ENCODE measurements around the gene NR3C2. TPM values are rescaled to one million over a fixed set of nuclear protein-coding genes. Genes with fewer than 3 reads are reported as not detected.

Gene NR3C2
- total RNA-seq, 1 experiment from 2014 or later, result 1.6 TPM

DNA sequence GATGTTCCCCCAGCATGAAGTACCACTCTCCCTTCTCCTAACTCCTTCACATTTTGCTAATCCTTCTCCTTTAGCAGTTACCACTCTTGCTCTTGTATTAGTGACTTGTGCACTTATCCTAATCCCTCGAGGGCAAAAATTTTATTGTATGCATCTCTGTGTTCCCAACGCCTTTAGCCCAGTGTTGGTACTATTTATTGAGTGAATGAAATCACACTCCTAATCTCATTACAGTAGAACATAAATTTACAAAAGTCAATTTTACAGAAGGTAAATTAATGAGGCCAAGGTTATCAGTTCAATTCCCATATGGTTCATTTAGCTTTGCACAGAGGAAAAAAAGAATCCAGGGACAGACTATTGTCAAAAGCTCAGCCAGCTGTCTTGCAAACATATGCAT, 178.4 kb downstream of the NR3C2 start:
- no peak for DNase-seq (ENCODE audit: low spot score)
- Histone ChIP-seq H3K4me3 (ENCODE audit: low read depth, low read length, poor library complexity, severe bottlenecking) (no peak overlapping the region), H3K9me3 (ENCODE audit: low read depth, low read length, poor library complexity, severe bottlenecking) (no peaks in the 10 kb centered on the region), H3K36me3 (ENCODE audit: insufficient read depth, low read length, poor library complexity, severe bottlenecking) (no peaks in the 10 kb centered on the region), H3K27me3 (replicated peaks; ENCODE audit: insufficient read depth, low read depth, low read length, poor library complexity) (no peaks in the 10 kb centered on the region), H3K4me1 (ENCODE audit: insufficient read depth, low read length, poor library complexity, severe bottlenecking) (no peaks in the 10 kb centered on the region), H3K27ac (ENCODE audit: low read depth, low read length, poor library complexity, severe bottlenecking) (no peak overlapping the region)
- BruUV-seq (replicated peaks), result no TSS peak
- ChIA-PET CTCF (no interaction called here), POLR2A (ENCODE audit: low non-redundant PET) (no interaction called here)
- no peak for TF ChIP-seq EZH2 (IDR thresholded peaks at IDR 0.05; ENCODE audit: borderline replicate concordance, low read depth, low read length, poor library complexity, severe bottlenecking)
- TF ChIP-seq, protein P1, sequence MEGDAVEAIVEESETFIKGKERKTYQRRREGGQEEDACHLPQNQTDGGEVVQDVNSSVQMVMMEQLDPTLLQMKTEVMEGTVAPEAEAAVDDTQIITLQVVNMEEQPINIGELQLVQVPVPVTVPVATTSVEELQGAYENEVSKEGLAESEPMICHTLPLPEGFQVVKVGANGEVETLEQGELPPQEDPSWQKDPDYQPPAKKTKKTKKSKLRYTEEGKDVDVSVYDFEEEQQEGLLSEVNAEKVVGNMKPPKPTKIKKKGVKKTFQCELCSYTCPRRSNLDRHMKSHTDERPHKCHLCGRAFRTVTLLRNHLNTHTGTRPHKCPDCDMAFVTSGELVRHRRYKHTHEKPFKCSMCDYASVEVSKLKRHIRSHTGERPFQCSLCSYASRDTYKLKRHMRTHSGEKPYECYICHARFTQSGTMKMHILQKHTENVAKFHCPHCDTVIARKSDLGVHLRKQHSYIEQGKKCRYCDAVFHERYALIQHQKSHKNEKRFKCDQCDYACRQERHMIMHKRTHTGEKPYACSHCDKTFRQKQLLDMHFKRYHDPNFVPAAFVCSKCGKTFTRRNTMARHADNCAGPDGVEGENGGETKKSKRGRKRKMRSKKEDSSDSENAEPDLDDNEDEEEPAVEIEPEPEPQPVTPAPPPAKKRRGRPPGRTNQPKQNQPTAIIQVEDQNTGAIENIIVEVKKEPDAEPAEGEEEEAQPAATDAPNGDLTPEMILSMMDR (conservative IDR thresholded peaks at IDR 0.05; ENCODE audit: low read depth, low read length), result no peak
- intact Hi-C loops (cut with micrococcal nuclease; ENCODE audit: unreplicated experiment), result no loop called here

DNA sequence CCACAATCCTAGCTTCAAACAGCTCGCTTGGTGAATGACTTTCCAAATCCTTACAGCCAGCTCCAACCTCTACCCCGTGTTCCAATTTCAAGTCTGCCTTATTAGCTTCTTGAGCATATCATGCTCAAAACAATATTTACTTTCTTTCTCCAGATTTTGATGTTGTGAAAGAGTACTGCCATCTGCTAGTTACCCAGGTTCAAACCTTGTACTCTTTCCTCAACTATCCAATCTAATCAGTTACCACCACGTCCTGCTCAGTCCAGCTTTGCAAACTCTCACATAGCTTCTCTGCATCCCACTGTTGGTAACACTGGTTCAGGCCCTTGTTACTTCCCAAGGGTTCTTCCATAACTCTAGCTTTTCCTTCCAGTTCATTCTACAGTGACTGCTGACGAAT, 179.1 kb downstream of the NR3C2 start:
- H3K4me3 ChIP-seq (ENCODE audit: low read depth, low read length, poor library complexity, severe bottlenecking), result no peak overlapping the region
- no peak for DNase-seq (ENCODE audit: low spot score)
- H3K36me3 ChIP-seq (ENCODE audit: insufficient read depth, low read length, poor library complexity, severe bottlenecking), result no peaks in the 10 kb centered on the region
- H3K9me3 ChIP-seq (ENCODE audit: low read depth, low read length, poor library complexity, severe bottlenecking), result no peaks in the 10 kb centered on the region
- H3K4me1 ChIP-seq (ENCODE audit: insufficient read depth, low read length, poor library complexity, severe bottlenecking), result no peaks in the 10 kb centered on the region
- no peaks in the 10 kb centered on the region for H3K27me3 ChIP-seq (replicated peaks; ENCODE audit: insufficient read depth, low read depth, low read length, poor library complexity)
- TF ChIP-seq, protein P1 (conservative IDR thresholded peaks at IDR 0.05; ENCODE audit: low read depth, low read length), result no peak
- TF ChIP-seq EZH2 (IDR thresholded peaks at IDR 0.05; ENCODE audit: borderline replicate concordance, low read depth, low read length, poor library complexity, severe bottlenecking), result no peak
- intact Hi-C loops (cut with micrococcal nuclease; ENCODE audit: unreplicated experiment), result no loop called here
- ChIA-PET POLR2A (ENCODE audit: low non-redundant PET) (no interaction called here), CTCF (no interaction called here)
- BruUV-seq (replicated peaks), result no TSS peak
- H3K27ac ChIP-seq (ENCODE audit: low read depth, low read length, poor library complexity, severe bottlenecking), result no peak overlapping the region

DNA sequence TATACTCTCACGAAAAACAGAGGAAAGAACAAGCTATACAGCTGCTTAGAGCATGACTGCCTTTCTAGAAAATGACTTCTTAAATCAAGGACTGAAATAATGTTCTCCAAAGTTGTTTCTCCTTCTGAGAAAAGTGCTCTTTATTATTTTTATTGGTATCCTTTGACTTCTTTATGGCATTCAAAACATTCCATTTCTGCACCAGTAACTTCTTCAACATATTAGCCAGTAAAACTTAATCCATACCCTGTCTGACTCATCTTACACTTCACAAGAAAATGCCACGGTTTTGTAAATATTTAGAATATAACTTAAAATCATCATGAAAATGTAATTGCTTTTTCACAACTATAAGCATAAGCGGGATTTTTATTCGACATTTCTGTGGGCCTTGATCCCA, 180.4 kb downstream of the NR3C2 start:
- Histone ChIP-seq H3K27ac (ENCODE audit: low read depth, low read length, poor library complexity, severe bottlenecking) (no peak overlapping the region), H3K27me3 (replicated peaks; ENCODE audit: insufficient read depth, low read depth, low read length, poor library complexity) (no peaks in the 10 kb centered on the region), H3K36me3 (ENCODE audit: insufficient read depth, low read length, poor library complexity, severe bottlenecking) (no peaks in the 10 kb centered on the region), H3K4me1 (ENCODE audit: insufficient read depth, low read length, poor library complexity, severe bottlenecking) (peaks cover 2% of the 10 kb centered on the region), H3K4me3 (ENCODE audit: low read depth, low read length, poor library complexity, severe bottlenecking) (no peak overlapping the region), H3K9me3 (ENCODE audit: low read depth, low read length, poor library complexity, severe bottlenecking) (no peaks in the 10 kb centered on the region)
- ChIA-PET CTCF (interaction anchor here (0.7 kb wide), 1 partner anchor 202 kb away, joined by 3 read pairs; no protein-coding TSS in a partner anchor), POLR2A (ENCODE audit: low non-redundant PET) (interaction anchor here (0.6 kb wide), 1 partner anchor 238 kb away, joined by 3 read pairs; no protein-coding TSS in a partner anchor)
- BruUV-seq (replicated peaks), result no TSS peak
- no peak for TF ChIP-seq EZH2 (IDR thresholded peaks at IDR 0.05; ENCODE audit: borderline replicate concordance, low read depth, low read length, poor library complexity, severe bottlenecking)
- intact Hi-C loops (cut with micrococcal nuclease; ENCODE audit: unreplicated experiment), result no loop called here
- DNase-seq (ENCODE audit: low spot score), result peak; percentile 14

DNA sequence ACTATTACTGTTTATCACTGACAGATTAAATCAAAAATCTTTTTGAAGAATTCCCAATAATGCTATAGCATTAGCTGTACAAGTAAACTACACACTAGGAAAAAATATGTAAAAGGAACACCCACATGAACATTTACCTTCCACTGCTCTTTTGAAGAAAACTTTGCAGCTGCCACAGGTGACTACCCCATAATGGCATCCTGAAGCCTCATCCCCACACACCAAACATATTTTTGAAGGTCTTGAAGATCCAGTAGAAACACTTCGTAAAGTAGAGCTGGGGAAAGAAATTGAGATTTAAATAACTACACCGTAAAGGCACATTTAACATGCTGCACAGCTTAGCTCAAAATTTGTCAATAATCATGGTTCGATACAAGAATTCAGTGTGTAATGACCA, 182.4 kb downstream of the NR3C2 start:
- Histone ChIP-seq H3K9me3 (ENCODE audit: low read depth, low read length, poor library complexity, severe bottlenecking) (no peaks in the 10 kb centered on the region), H3K4me3 (ENCODE audit: low read depth, low read length, poor library complexity, severe bottlenecking) (no peak overlapping the region), H3K36me3 (ENCODE audit: insufficient read depth, low read length, poor library complexity, severe bottlenecking) (no peaks in the 10 kb centered on the region), H3K4me1 (ENCODE audit: insufficient read depth, low read length, poor library complexity, severe bottlenecking) (peaks cover 15% of the 10 kb centered on the region), H3K27me3 (replicated peaks; ENCODE audit: insufficient read depth, low read depth, low read length, poor library complexity) (no peaks in the 10 kb centered on the region), H3K27ac (ENCODE audit: low read depth, low read length, poor library complexity, severe bottlenecking) (no peak overlapping the region)
- intact Hi-C loops (cut with micrococcal nuclease; ENCODE audit: unreplicated experiment), result no loop called here
- BruUV-seq (replicated peaks), result no TSS peak
- DNase-seq (ENCODE audit: low spot score), result no peak
- no peak for TF ChIP-seq EZH2 (IDR thresholded peaks at IDR 0.05; ENCODE audit: borderline replicate concordance, low read depth, low read length, poor library complexity, severe bottlenecking)
- CTCF ChIA-PET, result no interaction called here
- POLR2A ChIA-PET (ENCODE audit: low non-redundant PET), result no interaction called here

Measured in A673 (cell line).